NCI-H226 (cell line): ENCODE measurements around the gene STOM.

Experiments used
- DNase-seq: peaks from one replicate; pipeline ENCODE4 v3.0.0-alpha.2; 2015

STOM gene

DNA sequence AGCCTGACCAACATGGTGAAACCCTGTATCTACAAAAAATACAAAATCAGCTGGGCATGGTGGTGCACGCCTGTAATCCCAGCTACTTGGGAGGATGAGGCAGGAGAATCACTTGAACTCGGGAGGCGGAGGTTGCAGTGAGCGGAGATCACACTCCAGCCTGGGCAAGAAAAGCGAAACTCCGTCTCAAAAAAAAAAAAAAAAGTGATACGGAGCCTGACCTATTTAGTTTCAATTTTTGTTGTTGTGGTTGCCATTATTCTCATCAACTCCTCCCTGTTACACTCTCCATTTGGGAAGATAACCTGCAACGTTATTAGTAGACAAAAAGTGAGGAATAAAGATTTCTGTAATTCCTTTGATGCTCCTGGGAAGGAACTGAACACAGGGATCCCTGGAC is 1.3 kb downstream of the STOM start:
- no peak for DNase-seq

- DNase-seq: no peak
Observed at GRCh38 chr9:121368138-121368522, 1.9 kb downstream of the STOM start.

DNA sequence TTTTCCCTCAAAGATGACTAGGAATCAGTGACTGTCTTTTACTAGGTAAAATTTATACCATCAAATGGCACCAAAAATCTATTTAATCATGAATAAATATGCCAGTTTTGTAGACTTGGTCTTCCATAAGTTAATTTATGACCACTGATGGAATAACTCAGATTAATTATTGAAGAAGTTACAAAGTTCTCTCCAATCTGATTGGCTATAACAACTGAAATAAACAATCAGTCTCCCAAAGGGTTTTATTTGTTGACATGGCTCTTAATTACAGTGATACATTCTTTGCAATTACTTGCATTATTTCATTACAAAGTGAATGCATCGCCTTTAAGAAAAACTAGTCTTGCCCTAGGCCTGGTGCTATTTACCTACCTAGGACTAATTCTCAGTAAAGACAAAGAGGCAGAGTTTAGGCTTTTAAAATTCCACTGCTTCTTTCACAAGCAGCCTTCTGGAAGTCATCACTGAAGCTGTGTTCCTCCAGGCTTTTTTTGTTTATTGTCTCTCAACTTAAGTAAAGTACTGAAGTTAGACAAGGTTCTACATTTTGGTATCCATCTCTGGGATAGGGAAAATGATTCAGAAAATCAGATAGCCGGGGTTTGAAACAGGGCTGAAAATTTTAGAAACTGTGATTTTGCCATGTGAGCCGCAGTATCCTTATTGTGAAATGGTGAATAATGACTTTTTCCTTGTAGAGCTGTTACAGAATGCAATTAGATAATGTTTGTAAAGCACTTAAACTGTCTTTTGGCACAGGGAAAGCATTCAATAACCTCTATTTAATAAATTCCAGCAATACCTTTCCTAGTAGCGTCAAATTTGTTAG is 2.5 kb downstream of the STOM start:
- DNase-seq: no peak

DNA sequence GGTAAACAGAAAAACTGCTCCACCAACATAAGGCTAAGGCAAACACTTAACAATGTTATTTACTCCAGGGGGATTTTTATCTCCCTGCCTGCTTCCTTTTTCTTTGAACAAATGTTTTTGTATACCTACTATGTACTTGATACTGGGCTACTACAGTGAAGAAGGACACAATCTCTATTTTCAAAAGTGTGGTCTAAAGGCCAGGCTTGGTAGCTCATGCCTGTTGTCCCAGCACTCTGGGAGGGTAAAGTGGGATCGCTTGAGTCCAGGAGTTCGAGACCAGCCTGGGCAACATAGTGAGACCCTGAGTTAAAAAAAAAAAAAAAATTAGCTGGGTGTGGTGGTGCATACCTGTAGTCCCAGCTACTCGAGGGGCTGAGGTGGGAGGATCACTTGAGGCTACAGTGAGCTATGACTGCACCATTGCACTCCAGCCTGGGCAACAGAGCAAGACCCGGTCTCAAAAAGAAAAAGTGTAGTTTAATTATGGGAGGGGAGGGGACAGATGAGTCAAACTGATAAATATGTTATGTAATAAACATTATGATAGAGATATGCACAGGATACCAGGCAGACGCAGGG is 3.3 kb downstream of the STOM start:
- DNase-seq: no peak

DNA sequence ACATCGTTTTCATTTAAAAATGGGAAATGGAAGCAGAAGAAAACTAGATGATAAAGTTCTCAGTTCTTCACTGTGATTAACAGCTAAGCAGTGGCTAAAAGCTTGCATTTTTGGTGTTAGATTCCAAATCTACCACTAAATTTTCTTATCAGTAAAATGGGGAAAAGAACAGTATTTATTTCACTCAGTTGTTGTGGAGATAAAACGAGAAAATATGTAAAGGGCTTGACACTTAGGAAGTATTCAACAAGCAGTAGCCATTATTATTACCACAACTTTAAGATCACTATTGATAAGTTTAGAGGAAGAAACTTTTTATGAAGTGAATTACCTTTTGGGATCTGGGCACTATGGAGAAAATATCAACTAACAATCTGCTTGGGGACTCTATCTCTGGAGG is 4.5 kb downstream of the STOM start:
- DNase-seq: no peak

- no peak for DNase-seq
Observed at GRCh38 chr9:121364886-121365285, 5.2 kb downstream of the STOM start.

DNA sequence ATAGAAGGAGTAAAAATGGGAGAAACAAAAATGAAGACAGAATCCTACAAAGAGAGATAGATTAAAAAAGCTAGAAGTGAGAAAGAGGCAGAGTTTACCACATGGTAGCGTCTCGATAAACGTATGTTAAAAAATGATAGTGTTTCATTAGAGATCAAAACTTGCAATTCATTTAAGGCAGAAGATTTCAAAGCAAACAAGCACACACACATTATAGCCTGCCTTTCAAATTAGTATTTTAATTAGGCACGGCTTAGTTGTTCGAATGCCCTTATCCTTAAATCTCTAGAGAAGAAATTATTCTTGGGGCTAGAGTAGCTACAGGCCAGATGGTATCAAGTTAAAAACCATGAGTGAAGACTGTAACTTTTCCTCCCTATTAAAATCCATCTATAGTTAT is 6.0 kb downstream of the STOM start:
- no peak for DNase-seq

- DNase-seq: no peak
Observed at GRCh38 chr9:121363622-121363961, 6.5 kb downstream of the STOM start.

DNA sequence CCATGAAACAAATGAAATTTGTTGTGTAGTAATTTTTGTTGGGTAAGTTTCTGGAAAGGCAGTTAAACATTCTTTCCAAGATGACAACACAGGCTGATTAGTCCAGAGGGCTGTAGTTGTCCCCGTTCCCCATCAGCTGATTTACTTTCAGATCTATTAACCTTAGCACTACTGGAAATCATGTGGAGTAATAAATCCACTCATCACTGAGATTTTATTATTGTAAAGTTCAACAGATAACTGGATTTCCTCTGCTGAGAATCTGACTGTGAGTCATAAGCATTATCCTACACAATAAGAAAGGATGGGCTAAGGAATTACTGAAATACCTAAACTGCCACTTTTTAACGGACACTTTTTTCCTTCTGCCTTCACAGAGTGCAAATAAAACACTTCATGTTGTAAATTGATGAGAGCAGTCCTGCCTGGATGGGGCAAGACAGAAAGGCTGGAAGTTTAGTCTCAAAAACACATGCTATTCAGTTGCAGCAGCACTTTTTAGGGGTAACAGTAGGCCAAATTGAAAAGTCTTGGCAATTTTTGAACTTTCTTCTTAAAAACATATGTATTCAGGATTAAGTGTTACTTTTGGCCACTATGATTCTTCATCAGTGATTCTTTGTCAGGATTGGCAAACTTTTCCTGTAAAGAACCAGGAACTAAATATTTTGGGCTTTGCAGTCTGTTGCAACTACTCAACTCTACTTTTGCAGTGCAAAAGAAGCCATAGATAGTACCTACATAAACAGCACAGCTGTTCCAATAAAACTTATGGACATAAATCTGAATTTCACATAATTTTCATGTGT is 7.0 kb downstream of the STOM start:
- DNase-seq: peak; percentile 33

GRCh38 chr9:121360601-121361374 is 9.3 kb downstream of the STOM start:
- peak; percentile 60 for DNase-seq

DNA sequence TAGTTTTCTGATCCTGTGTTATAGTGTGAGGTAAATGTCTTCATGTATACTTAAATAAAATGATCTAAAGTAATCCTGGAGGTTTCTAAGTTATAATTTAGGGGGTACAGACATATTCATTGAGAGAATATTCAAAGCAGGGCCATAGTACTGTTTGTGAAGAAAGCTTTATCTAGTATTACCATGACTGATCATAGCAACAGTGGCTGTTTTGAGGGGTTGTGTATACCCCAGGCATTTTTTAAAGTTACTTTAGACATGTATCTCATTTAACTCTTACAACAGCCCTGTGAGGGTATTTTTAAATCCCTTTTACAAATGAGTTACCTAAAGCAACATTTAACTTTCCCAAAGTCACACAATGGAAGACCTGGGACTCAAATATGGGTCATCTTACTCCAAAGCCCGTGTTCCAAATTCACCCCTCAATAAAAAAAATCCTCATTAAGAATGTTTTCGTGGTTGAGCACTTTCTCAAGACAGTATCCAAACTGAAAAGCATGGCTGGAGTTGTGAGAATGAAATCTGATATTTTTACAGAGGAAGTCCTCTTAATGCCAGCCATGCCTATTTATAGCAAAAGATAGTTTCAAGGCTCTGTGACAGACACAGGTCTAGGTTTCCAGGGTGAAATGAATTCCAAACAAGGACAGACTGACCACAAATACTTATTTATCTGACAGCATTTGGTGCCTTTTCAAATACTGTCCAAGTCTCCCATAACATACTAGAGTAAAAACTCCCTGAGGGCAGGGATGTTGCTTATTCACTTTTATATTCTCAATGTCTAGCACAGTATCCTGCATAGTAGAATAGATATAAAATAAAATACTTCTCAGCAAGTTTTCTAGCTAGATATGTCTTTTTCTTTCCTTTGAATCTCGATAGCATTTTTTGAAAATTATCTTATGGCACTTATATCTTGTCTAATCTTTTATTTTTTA is 10.4 kb downstream of the STOM start:
- DNase-seq: no peak

- no peak for DNase-seq
Observed at GRCh38 chr9:121358751-121359150, 11.3 kb downstream of the STOM start.

DNA sequence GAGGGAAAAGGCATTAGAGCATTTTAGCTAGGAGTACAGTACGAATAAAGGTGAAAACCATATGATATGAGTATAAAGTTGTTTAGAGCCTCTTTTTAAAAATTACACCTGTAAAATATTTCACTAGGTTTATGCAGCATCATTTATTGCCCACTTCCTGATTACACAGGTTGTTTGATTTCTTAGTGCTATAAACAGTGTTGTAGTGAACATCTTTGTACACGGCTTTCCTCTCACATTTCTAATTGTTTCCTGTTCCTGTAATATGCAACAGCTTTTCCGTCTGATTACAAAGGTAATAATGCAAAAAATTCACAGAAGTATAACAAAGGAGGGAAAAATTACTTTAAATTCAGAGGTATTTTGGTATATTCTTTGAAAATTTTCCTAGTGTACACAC is 13.0 kb downstream of the STOM start:
- no peak for DNase-seq

DNA sequence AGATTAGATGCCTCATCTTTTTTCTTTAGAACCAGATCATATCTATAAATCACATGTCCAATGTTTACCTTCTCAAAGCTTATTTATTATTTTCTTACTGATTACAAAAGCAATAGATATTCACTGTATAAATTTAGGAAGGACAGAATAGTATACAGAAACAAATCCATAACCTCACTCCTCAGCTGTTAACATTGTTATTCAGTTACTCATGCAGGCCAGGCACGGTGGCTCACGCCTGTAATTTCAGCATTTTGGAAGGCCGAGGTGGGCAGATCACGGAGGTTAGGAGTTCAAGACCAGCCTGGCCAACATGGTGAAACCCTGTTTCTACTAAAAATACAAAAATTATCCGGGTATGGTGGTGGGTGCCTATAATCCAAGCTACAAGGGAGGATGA is 15.3 kb downstream of the STOM start:
- no peak for DNase-seq

- no peak for DNase-seq
Observed at GRCh38 chr9:121354141-121354540, 15.9 kb downstream of the STOM start.

- no peak for DNase-seq
Observed at GRCh38 chr9:121353241-121354061, 16.6 kb downstream of the STOM start.

- peak; percentile 66 for DNase-seq
Observed at GRCh38 chr9:121350993-121351561, 19.0 kb downstream of the STOM start.

DNA sequence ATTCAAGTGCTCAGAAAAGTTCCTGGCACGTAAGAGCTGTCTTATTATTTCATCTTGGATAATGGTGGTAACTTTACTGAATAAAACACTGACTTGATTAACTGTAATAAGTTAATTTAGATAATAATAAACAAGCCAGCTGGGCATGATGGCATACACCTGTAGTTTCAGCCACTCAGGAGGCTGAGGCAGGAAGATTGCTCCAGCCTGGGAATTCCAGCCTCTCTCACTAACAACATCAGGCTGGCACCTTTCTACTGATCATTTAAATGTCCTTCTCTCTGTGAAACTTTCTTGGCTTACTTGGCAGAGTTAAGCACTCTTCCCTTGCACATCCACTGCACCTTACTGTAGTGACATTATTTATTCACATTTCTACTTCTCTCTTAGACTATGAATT is 20.0 kb downstream of the STOM start:
- DNase-seq: no peak

DNA sequence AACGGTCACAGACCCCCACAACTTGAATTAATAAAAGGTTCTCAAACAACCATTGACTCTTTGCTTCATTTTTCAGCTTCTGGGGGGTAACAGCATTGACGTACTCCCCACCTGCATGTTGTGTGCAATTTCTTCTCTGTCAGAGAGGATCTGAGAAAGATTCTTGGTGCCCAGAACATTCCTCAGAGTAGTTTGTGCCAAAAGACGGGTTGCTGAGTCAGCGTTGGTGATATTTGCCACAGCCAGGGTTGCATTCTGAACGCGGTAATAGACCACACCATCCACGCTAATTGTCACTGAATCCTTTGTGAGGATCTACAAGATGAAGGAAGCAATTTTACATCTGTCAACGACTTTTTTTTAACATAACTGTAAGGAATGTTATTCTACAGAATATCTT is 21.0 kb downstream of the STOM start:
- DNase-seq: no peak

GRCh38 chr9:121348221-121348620 is 21.8 kb downstream of the STOM start:
- DNase-seq: no peak

- DNase-seq: no peak
Observed at GRCh38 chr9:121345070-121345469, 25.0 kb downstream of the STOM start.
